HG02571 (cell line): ENCODE results near the gene EIF4E1B.
A peak's percentile ranks its signal among the peaks of the same experiment; 100 is the strongest.

Source experiments
- ATAC-seq: cut with Tn5 transposase; IDR thresholded peaks from one replicate; pipeline ENCODE4 v1.9.1; 2021; ENCODE audit warnings: mild to moderate bottlenecking, moderate library complexity; ENCODE audit not compliant: unreplicated experiment

EIF4E1B gene

DNA sequence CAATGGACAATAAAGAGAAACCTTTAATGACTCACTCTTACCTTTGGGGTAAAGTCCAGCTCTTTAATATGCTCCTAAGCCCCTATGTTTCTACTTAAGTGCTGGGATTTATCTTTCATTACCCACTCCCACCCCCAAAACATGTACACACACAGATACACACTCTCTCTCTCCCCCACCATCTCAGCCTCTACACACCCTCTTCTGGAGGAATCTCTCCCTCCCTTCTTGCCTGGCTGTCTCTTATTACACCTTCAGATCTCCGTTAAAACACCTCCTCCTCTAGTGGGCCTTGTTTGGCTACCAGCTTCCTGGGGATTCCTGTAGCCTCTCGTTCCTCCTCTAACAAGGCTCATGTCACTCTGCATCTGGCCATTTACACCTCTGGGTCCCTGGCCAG is 27.4 kb upstream of the EIF4E1B start:
- ATAC-seq: no peak

DNA sequence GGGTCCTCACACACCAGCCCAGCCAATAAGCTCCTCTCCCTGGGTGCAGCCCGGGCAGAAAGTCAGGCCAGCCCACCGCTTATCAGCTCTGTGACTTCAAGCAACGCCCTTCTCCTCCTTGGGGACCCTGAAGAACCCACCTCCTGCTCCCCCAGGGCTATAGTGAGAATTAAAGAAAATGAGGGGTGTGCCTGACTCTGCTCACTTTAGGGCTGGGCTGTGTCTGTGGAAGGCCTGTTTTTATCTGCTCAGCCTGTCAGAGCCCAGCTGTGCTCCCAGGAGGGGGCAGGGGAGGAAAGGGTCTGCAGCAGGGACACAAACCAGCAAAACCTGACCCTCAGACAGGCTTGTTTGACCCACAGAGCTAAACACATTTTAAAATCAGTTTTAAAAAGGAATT is 24.4 kb upstream of the EIF4E1B start:
- no peak for ATAC-seq

DNA sequence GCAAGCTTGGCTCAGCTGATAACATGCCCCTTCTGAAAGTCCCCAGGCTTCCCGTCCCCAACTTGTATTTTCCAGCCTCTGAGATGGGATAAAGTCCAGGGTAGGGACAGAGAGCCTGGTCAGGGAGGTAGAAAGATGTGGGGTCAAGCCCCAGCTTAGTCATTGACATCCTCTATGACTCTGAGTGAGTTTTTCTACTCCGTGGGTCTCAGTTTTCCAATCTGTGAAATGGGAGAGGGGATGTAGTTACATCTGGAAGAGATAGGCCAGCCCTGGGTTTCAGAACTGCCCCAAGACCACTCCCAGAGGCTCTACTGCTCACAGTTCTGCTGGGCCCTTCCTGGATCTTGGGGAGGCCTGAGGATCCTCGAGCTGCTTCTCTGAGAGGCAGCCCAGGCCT is 23.6 kb upstream of the EIF4E1B start:
- ATAC-seq: no peak

DNA sequence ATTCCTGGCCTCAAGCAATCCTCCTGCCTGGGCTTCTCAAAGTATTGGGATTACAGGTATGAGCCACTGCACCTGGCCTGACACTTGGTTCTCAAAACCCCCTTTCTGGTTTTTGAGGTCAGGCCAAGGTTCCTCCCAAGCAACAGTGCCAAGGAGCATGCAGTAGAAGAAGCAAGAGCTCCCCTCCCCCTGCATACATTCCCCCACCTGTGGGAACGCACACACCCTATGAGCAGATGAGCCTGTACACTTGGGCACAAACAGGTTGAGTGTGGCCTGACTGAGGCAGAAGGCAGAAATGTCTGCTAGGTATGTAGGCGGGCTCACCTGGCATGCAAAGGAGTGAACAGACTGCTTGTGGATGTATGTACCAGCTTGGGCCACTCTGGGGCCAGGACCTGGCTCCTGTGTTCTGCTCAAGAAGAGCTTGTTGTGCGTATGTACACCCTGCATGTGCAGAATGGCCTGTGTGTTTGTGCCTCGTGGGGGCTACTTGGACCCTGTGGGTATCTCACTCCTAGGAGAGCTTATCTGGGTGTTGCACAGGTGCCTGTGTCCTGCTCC is 22.3 kb upstream of the EIF4E1B start:
- no peak for ATAC-seq

DNA sequence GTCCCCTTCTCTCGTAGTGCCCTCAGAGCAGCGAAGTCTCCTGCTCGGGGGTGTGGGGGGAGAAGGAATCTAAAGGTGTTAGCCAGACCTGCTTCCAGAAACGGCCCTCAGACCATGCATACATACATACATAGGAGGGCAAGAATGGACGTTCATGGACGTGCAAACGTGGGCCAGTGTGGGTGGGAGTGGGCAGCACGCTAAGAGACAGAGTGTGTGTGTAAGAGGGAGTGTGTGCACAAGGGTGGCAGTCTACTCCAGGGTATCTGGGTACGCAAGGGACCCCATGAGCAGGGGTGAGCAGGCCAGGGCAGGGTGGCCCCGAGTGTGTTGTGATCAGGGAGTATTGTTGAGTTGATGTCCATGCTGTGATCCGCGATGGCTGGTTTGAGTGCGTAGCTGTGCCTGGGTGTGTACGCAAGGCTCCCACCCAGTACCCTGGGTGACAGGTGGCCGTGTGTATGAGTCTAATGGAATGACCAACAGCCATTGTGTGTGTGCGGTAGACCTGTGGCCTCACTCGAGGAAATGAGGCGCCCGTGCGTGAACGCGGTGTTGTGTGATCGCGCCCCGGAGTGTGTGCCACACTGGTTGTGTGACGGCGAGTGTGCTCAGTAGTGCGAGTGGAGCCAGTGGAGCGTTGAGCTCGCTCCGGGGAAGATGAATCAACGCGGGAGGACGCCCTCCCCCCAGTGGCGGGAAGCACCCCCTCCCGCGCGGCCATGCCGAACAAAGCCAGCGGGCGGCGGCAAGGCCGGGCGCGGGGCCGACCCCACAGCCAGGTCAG is 21.3 kb upstream of the EIF4E1B start:
- peak; percentile 6 for ATAC-seq

DNA sequence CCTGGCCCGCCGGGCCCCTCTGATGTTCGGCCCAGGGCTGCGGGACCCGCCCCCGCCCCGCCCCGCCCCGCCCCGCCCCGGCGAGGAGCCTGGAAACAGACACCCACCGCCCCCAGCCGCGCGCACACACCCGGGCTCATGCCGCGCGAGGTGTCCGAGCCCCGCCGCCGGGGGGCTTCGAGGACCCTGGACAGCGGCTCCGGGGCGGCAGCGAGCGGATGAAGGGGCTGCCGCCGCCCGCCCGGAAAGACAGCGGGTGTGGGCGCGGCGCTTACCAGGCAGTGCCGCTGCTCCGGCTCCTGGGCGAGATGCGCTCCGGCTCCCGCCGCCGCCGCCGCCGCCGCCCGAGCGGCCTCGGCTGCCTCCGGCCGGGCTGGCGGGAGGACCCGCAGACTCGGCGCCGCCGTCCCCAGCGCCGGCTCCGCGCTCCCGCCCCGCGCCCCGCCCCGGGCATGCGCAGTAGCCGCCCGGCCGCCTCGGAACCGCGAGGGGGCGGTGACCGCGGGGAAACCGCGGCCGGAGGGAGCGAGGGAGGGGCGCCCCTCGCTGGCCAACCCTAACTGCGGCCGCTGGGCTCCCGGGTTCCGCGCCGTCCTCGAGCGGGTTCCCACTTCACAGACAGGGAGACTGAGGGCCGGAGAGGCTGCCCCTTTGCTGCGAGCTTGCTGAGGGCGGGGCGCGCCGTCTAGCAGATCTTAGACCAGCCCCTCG is 20.6 kb upstream of the EIF4E1B start, which contains the start of gene GPRIN1:
Gene GPRIN1, minus strand, starts transcription at position 433 of the 711 bp plus-strand sequence. CDS start 10,322 bp downstream, outside the sequence.
- ATAC-seq: peak; percentile 78

DNA sequence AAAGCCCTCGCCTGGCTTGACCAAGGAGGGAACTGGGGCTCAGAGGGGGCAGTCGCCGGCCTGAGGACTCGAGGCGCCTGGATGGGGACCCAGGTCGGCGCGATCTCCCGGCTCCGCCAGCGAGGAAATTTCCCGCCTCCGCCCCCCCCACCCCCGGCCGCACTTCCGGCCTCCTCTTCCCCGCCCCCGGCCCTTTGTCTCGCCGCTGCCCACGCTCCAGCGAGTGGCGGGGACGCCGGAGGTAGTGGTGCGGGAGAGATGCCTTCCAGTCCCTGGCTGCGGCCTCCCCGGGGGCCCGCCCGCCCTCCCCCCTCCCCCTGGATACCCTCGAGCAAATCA is 20.1 kb upstream of the EIF4E1B start:
- ATAC-seq: peak; percentile 22

DNA sequence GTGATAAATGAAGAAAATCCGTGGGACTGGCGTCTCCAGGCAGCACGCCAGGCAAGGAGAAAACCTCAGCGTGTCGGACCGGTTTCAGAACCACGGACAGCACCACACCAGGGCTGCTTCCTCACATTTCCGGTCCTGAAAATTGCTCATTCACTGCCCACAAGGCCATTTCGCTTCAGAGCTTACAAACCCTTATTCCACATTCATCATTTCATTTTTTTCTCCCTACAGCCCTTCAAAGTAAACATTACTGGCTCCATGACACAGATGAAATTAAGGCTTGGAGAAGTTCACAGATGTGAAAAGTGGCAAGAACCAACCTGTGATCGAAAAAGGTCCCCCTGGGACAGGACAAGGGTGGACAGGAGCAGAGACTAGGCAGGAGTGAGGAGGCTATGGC is 19.0 kb upstream of the EIF4E1B start:
- ATAC-seq: no peak

DNA sequence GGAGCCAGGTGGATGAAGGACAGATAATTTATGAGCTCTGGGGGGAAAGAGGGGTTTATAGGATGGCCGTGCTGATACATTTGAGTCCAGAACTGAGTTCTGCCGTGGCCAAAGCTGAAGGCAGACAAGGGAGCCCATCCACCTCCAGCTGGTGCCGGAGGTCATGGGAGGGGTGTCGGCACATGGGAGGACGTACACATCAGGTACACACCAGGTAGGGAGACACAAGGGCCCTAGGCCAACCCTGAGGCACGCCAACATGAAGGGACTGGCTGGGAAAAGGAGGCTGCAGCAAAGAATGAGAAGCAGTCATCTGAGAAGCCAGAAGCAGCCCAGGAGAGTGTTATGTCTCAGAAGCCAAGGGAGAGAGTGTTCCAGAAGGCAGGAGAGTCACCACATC is 18.5 kb upstream of the EIF4E1B start:
- no peak for ATAC-seq

DNA sequence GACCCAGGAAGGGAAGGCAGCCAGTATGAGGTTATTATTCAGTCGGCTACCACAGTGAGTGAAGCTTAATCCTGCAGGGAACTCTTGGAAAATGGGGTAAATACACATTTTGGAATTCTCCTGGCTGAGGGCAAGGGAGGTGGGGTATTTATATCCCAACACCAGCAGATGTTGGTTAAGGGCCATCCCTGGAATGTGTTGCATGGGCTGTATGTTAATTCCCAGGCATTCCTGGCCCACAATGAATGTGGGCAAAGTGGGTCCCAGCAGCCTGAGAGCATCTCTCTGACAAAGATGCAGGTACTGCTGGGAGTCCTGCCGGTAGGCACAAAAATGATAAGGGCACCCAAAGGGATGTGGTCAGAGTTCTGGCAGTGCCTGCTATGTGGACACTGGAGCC is 17.6 kb upstream of the EIF4E1B start:
- ATAC-seq: no peak

DNA sequence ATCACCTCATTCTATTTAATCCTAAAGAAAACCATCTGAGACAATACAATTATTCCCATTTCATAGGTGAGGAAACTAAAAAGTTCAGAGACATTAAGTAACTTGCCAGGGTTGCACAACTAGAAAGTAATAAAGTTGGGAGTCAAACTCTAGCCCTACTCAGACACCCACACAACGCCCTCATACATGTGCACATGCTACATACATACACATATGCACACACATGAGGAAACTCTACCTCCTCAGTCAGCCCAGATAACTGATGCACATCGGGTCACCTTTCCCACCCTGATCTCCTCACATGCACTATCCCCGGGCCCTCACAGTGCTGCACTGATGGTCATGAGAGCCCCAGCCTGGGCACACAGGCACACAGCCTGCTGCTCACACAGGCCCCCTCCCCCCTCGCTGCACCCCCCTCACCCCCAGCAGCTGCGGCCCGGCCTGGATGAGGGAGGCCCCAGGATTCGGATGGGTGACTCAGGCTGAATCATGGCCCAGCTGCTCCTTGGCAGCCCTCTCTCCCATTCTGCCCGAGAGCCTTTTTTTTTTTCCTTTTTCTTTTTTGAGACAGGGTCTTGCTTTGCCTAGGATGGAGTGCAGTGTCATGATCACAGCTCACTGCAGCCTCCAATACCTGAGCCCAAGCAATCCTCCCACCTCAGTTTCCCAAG is 15.5 kb upstream of the EIF4E1B start:
- no peak for ATAC-seq

DNA sequence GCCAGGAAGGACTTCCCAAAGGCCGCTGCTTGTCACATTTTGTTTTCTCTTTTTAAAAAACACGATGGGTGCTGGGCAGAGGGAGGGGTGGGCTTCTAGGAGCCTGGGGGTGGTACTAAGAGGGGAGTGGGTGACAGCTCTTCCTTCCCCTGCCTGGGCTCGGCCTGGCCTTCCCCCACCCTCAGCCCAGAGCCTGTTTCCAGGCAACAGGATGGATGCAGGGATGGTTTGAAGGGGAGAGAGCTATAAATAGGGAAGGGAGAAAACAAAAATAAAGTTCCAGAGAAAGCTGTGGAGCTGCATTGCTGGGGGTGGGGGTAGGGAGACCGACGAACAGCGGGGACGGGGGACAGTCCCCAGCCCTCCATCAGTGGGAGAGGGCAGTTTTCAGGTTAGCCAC is 14.0 kb upstream of the EIF4E1B start:
- no peak for ATAC-seq

DNA sequence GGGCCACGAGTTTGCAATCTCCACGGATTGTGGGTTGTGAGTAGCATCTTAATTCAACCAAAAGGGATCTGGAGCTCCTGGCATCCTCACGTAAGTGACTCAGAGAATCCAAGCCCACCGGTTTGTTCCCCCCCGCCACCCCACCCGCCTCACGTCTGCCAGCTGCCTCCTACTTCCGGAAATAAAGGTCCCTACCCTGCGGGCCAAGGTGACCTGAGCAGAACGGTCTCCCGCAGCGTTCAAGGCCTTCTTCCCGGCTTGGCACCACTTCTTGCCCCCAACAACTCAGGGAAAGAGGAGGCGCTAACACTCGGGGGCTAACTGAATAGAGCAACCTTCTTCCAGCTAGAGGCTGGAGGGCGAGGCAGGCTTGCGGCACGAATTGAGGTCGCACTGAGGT is 11.7 kb upstream of the EIF4E1B start:
- no peak for ATAC-seq

DNA sequence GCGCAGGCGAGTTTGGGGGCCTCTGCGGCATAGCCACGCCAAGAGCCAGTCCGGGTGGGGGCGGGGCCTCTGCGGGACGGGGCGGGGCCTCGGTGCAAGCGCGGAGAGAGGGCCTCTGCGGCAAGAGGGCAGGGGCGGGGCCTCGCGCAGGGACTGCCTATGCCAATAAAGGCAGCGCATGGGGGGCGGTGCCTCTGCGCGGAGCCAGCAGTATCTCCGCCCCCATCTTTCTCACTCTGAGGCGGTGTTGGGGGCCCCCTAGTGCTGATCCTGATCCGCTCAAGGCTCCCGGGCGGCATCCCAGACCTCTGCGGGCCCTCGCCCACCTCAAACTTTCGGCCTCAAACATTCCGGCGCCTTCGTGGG is 11.3 kb upstream of the EIF4E1B start:
- no peak for ATAC-seq

DNA sequence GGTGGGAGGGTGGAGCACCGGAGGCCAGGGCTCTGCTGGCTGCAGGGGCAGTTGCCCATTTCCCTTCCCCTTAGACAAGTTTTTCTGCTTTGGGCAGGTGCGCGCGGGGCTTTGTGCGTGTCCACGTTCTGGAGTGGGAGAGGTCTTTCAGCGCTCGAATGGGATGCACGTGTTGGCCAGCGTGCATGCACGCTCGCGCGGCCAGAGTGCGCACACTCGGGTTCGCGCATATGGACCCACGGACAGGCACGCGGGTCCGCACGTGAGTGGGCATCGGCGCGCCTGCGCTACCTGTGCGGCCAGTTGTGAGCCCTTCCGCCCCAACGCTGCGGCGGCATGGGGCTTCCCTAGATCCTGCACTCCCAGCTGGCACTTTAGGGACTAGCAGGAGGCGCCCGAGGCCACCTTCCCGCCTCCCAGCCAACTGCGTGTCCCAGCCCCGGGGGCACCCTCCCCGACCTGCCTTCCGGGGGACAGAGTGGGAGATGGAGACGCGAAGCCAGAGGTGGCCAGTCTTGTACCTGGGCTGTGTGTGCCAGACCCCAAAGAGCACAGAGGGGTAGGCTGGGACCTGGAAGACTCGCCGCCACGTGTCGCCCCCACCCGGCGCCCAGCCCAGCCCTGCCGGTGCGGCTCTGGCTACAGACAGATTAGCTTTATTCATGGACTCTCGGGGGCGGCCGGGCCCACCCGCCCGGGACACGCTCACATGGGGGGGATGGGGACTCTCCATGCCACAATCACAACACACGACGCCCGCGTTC is 10.7 kb upstream of the EIF4E1B start:
- ATAC-seq: no peak

DNA sequence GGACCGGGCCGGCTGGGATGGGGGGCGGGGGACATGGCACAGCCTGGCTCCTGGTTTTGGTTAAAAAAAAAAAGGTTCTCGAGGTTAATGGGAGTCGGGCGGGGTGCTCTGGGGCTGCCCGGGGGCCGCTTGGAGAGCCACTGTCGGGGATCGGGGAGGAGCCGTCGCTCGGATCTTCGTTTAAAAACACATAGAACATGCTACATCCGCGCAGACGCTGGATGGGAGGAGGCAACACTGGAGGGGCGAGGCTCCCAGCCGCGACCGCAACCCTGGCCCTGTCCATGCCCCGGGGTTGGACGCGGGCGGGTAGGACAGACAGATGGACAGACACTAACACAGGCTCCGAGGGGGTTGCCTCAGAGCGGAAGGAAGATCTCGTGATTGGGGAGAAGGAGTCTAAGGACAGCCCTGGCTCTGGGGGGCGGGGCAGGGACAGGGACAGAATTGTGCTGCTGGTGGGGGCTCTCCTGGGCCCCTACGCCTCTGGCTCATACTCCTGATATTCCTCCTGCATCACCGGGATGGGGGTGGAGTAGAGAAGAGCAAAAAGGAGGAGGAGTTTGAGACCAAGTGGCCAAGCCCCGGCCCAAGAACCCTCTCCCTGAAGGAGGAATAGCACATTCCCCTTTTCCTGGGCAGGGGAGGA is 10.0 kb upstream of the EIF4E1B start:
- ATAC-seq: no peak

DNA sequence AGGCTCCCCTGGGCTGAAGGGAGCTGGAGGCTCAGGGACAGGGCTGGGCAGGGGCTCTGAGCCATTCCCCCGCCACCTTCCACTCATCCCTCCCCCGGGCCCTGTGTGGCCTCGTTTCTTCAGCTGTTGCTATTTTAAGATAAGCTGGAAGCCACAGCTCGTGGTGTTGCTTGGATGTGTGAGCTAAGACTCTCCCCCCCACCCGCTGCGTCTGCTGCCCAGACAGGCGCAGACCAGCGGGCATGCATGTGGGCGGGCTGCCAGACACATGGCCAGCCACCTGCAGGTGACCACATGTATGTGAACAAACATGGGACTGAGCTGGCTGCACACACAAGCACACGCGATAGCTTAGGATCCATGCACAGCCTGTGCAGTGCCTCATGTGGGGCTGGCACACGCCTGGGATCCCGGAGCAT is 8.8 kb upstream of the EIF4E1B start:
- no peak for ATAC-seq

DNA sequence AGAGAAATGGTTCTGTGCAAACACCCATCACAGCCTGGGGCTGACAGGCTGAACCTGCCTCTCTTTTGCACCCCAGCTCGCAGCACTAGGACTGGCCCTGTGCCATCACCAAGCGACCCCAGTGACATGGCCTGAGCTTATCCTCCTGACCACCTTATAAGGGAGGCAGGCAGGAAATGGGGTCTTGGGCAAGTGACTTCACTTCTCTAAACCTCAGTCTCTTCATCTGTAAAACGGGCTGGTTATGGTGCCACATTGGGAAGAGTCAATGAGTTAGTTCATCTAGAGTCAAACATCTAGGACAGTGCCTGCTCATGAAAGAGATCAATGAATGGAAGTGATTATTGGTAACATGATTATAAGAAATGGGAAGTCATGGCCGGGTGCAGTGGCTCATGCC is 6.3 kb upstream of the EIF4E1B start:
- ATAC-seq: no peak

DNA sequence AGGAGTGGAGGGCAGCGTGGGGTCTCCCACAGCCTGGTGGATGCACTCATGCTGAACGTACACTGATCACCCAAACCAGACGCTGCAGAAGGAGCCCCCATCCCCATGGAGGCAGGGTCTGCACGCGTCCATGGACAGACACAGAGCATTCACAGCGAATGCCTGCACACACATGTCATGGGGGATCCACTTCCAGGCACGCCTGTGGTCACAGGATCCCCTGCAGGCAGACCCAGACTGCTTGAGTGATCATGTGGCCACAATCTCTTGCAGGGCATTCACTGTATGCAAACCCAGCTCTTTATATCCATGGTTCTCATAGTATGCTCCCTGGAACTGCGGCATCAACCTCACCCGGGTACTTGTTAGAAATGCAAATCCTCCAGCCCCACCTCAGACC is 5.5 kb upstream of the EIF4E1B start:
- ATAC-seq: no peak

DNA sequence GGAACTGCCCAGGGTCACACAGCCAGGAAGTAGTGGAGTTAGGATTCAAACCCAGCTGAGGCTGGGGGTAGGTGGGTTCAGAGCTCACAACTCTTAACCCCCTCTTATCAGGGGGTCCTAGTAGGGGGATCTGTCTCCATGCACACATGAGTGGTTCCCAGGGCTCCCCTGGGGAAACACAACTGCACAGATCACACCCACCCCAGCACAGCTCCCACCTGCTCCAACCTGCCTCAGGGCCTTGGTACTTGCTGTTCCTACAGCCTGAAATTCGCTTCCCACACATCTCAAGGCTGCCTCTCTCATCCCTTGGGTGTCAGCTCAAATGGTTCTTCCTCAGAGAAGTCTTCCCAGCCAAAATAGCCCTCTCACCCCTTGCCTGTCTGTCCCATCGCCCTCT is 5.0 kb upstream of the EIF4E1B start:
- ATAC-seq: no peak
